Measurements from ENCODE around the gene MAST4.
"Not testable (repeated sequence)": the region's sequence is repeated elsewhere in the genome, so short reads cannot be mapped to it uniquely, and the experiment has no call there.

The MAST4 gene

GRCh38 chr5:66680804-66681203, 84.6 kb downstream of the MAST4 start:
- DNase-seq (ENCODE audit: low read depth), result no peak
- no peak overlapping the region for H3K4me3 ChIP-seq (ENCODE audit: low read length)
- TF ChIP-seq CTCF (IDR thresholded peaks at IDR 0.05; ENCODE audit: insufficient read depth, low read depth, low read length, missing control alignments), result no peak

- TF ChIP-seq CTCF (IDR thresholded peaks at IDR 0.05; ENCODE audit: insufficient read depth, low read depth, low read length, missing control alignments), result no peak
- no peak overlapping the region for H3K4me3 ChIP-seq (ENCODE audit: low read length)
Observed at GRCh38 chr5:66684663-66685062, 88.5 kb downstream of the MAST4 start.

GRCh38 chr5:66689522-66690220, 93.5 kb downstream of the MAST4 start:
- TF ChIP-seq CTCF (IDR thresholded peaks at IDR 0.05; ENCODE audit: insufficient read depth, low read depth, low read length, missing control alignments), result no peak
- peak; percentile 8 for DNase-seq (ENCODE audit: low read depth)
- H3K4me3 ChIP-seq (ENCODE audit: low read length), result no peak overlapping the region

More at GRCh38 chr5:66684663-66685062, 88.5 kb downstream of the MAST4 start:
- no peak for DNase-seq (ENCODE audit: low read depth)

GRCh38 chr5:66694036-66694435, 97.8 kb downstream of the MAST4 start:
- no peak for DNase-seq (ENCODE audit: low read depth)
- TF ChIP-seq CTCF (IDR thresholded peaks at IDR 0.05; ENCODE audit: insufficient read depth, low read depth, low read length, missing control alignments), result no peak
- no peak overlapping the region for H3K4me3 ChIP-seq (ENCODE audit: low read length)

GRCh38 chr5:66695840-66696239, 99.6 kb downstream of the MAST4 start:
- DNase-seq (ENCODE audit: low read depth); H3K4me3 ChIP-seq (ENCODE audit: low read length): not testable (repeated sequence)

GRCh38 chr5:66697796-66698564, 101.8 kb downstream of the MAST4 start:
- DNase-seq (ENCODE audit: low read depth), result peak; percentile 27
- H3K4me3 ChIP-seq (ENCODE audit: low read length), result no peak overlapping the region
- TF ChIP-seq CTCF (IDR thresholded peaks at IDR 0.05; ENCODE audit: insufficient read depth, low read depth, low read length, missing control alignments), result no peak

- no peak for TF ChIP-seq CTCF (IDR thresholded peaks at IDR 0.05; ENCODE audit: insufficient read depth, low read depth, low read length, missing control alignments)
- H3K4me3 ChIP-seq (ENCODE audit: low read length), result no peak overlapping the region
- no peak for DNase-seq (ENCODE audit: low read depth)
Observed at GRCh38 chr5:66701244-66701643, 105.1 kb downstream of the MAST4 start.

Data from epithelial cell of esophagus (primary cell).